Adipose tissue (tissue), 3 donors: ENCODE results near the gene IL1RAPL1. TPM values are rescaled to one million over a fixed set of nuclear protein-coding genes. Genes with fewer than 3 reads are reported as not detected.

ENCODE experiments used
- H3K27ac ChIP-seq: one replicate; pipeline ENCODE4 v1.5.1; 2013; ENCODE audit warnings: low read depth, low read length
- WGBS, 3 donors: extraction: QIAGEN DNeasy Blood & Tissue Kit; methylation state at CpG; one replicate each; pipeline ENCODE4 v1.1.7; 2013; 5-methylcytosine and 5-hydroxymethylcytosine counted together
- polyA plus RNA-seq, 3 donors: library from polyadenylated mRNA; stranded (reverse); fragments of 200-250 nt; gene quantifications; one replicate each; pipeline ENCODE4 v1.2.3, GENCODE V29; 2013
- donor health status: healthy with polysubstance abuse.
- donor health status: Bipolar disorder and iron deficiency.
- donor health status: healthy.

The IL1RAPL1 gene
- polyA plus RNA-seq, 3 donors, result not detected

DNA sequence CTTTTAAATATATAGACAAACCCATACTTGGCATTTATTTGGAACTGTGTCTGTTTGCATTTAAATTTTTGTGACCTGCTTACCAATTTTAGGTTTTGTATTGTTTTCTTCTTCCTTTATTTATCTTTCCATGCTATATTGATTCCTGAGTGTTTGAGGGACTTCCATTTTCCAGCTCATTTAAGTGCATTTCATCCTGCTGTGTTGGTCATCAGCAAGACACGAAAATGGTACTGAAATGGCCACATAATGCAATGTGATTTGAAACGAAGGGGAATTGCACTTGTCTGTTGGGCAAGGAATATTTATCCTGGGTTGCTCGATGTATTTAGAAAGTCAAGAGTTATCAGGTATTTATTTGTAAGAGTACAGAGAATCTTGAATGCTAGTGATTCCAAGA is 1103.8 kb downstream of the IL1RAPL1 start:
- WGBS, 3 donors, result 52 to 85% (median 61%) methylated on average over 3 of the region's 3 CpGs

DNA sequence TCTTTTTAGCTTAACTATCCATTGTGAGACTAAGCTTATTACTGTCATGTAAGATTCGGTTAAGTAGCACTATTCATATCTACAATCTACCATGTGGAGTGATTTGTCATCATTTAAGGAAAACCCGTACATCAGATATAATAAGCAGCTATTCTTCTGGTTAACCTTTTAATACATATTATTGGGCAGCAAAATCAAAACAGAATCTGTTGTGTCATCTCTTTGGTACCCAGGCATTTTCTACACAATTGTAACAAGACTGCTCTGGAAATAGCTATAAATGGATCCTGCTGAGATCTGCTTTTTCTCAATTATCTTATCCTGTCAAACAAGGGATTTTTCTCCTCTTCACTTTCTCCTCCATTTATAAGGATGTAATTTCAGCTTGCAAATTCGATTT is 1106.7 kb downstream of the IL1RAPL1 start:
- H3K27ac ChIP-seq, result no peak overlapping the region
- 58 to 67% (median 63%) methylated on average over 3 of the region's 3 CpGs for WGBS, 3 donors

More for the DNA sequence above, 1103.8 kb downstream of the IL1RAPL1 start:
- no peak overlapping the region for H3K27ac ChIP-seq

DNA sequence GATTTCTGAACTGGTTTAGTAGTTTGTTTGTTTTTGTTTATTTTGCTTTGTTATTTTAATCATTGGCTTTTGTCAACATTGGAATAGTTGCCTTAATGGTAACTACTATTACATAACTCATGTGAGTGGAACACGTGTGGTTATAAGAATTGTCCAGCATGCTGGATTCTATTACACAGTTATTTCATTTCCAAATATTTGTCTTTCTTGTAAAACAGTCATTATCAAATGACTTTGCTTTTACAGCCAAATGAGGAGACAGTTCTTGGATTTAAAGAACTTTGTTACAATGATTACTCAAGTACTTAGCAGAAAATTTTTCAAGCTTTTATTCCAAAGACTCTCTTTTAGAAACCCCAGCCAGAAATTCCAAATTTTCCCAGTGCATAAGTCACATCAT is 1112.0 kb downstream of the IL1RAPL1 start:
- 23 to 60% (median 54%) methylated on average over 1 of the region's 1 CpG for WGBS, 3 donors
- H3K27ac ChIP-seq, result no peak overlapping the region

DNA sequence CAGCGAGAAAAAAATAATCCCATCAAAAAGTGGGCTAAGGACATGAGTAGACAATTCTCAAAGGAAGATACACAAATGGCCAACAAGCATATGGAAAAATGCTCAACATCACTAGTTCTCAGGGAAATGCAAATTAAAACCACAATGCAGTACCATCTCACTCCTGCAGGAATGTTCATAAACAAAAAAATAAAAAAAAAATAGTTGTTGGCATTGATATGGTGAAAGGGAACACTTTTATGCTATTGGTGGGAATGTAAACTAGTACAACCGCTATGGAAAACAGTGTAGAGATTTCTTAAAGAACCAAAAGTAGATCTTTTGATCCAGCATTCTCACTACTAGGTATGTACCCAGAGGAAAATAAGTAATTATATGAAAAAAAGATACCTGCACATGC is 1119.8 kb downstream of the IL1RAPL1 start:
- WGBS, 3 donors, result 85 to 94% (median 92%) methylated on average over 2 of the region's 2 CpGs

DNA sequence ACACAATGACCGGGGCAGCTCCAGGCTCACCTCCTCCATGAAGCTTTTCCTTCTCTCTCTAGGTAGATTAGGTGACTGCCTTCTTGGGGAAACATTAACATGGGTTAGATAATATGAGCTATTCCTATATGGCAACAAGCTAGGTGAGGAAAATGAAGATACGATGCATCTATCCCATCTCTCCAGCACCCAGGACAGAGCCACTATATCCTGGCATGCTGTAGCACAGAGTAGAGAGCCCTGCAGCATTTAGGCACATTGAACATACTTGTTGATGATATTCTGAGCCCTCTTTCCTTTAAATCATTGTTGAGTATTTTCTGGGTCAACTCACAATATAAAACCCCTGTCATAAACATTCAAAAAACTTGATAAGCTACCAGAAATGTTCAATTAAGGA is 1133.9 kb downstream of the IL1RAPL1 start:
- 79 to 86% (median 85%) methylated on average over 2 of the region's 2 CpGs for WGBS, 3 donors
- H3K27ac ChIP-seq, result no peak overlapping the region

More for the DNA sequence above, 1119.8 kb downstream of the IL1RAPL1 start:
- no peak overlapping the region for H3K27ac ChIP-seq

DNA sequence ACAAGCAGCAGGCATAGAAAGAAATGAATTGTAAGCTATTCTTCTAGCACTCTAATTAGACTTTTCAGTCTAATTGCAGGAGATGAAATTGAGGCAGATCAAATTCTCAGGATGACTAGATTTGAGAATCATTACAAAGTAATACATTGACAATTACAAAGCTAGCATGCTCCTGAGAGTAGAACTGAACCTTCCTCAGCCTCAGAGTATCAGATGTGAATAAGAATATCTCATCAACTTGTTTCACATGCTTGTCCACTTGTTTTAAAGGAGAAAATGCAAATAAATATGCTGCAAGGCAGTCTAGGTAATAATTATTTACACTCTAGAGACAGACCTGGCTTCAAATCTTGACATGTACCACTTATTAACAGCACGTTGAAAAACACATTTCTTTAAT is 1137.1 kb downstream of the IL1RAPL1 start:
- WGBS, 3 donors, result 24 to 78% (median 35%) methylated on average over 1 of the region's 1 CpG
- no peak overlapping the region for H3K27ac ChIP-seq

DNA sequence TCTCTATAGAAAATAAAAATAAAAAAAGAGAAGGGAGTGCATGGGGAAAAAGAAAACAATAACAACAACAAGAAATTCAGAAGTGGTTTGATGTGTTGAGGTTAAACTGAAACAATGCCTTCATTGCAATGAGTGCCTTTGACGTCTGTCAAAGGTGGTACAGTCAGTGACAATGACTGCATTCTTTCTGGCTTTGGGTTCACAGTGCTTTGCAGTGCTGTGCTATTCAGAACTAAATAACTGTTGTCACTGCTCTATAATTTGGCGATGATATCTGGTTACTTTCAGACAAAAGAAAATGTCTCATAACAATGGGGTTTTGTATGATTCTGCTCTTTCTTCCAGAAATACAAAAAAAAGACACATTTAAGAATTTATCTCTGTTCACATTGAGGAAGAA is 1139.6 kb downstream of the IL1RAPL1 start:
- no peak overlapping the region for H3K27ac ChIP-seq
- WGBS, 3 donors, result 61 to 90% (median 70%) methylated on average over 2 of the region's 2 CpGs

DNA sequence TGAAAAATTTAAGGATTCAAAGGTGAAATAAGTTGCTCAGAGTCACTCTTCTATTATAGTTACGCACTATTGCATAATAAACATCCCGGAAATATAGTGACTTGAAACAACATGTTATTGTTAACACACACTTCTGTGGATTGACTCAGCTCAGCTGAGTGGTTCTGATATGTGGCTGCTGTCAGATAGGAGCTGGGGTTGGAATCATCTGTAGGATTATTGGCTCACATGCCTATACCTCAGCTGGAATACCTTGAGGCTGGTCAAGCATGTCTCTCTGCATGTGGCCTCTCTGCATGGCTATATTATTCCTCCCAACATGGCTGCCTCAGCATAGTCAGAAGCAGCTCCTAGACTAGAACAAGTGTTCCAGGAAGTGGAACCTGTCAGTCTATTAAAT is 1141.4 kb downstream of the IL1RAPL1 start:
- WGBS, 3 donors, result 72 to 89% (median 80%) methylated on average over 2 of the region's 2 CpGs
- H3K27ac ChIP-seq, result no peak overlapping the region

DNA sequence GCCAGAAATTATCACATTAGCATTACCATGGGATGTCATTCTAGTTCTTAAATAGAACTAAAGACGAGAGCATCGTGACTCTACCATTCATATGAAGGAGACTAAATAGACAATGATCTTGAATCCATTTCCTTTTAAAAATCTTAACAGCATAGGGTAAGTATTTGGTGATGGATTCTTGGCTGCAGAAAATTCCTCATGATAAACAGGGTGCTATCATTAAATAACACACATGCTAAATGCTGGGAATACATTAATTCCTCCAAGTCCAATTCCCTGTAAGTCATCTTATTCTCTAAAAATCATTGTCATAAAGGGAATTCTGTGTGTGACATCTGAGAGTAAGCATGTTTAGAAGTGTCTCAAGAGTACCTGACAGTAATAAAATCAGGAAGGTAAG is 1157.7 kb downstream of the IL1RAPL1 start:
- 81 to 89% (median 87%) methylated on average over 2 of the region's 2 CpGs for WGBS, 3 donors
- no peak overlapping the region for H3K27ac ChIP-seq

DNA sequence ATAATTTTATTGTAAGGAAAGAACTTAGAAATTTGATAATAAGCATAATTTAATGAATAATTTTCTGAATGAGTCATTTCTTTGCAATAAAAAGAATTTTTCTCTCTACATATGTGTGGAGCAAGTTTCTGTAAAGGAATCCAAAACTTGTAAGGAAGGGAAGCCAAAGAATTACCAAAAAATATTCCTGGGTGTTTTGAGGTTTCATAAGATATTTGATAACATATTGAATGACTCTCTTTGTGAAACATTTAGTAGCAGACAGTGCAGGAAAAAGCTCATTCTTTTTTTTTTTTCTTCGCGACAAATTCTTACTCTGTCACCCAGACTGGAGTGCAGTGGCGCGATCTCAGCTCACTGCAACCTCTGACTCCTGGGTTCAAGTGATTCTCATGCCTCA is 1159.1 kb downstream of the IL1RAPL1 start:
- WGBS, 3 donors, result 70 to 94% (median 90%) methylated on average over 4 of the region's 4 CpGs
- H3K27ac ChIP-seq, result no peak overlapping the region

DNA sequence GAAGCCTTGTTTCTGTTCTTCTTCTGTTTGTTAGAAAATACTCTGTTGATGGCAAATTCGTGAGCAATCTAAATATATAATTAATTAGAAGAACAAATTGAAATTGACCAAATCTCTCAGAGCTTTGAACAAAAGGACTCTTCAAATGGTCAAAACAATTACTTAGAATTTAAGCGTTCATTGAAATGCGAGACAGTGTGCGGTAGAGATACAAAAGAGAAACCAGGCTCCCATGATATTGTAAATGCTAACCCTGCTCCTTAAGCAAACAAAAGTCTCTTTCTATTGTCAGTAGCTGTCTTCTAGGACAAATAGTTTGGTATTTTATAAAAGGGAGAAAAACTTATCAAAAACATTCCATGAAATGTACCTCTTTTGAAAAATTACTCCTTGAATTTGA is 1174.8 kb downstream of the IL1RAPL1 start:
- H3K27ac ChIP-seq, result no peak overlapping the region
- 60 to 84% (median 61%) methylated on average over 4 of the region's 4 CpGs for WGBS, 3 donors

DNA sequence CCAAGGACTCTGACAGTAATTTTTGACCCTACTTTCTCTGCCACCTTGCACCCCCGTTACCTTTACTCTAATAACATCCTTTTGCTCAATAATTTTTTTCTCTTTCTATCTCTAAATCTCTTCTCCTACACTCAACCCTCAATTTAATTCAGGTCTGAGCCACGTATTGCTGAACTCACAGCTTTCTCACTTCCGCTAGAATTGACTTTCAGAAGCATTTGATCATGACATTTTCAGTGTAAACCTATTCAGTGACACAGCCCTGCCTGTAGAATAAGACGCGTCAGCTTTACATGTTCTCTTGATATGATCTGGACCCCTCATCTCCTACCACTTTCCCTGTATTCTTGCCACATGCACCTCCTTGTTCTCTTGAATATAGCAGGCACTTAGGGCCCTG is 1188.6 kb downstream of the IL1RAPL1 start:
- WGBS, 3 donors, result 62 to 92% (median 76%) methylated on average over 5 of the region's 5 CpGs
- H3K27ac ChIP-seq, result no peak overlapping the region

DNA sequence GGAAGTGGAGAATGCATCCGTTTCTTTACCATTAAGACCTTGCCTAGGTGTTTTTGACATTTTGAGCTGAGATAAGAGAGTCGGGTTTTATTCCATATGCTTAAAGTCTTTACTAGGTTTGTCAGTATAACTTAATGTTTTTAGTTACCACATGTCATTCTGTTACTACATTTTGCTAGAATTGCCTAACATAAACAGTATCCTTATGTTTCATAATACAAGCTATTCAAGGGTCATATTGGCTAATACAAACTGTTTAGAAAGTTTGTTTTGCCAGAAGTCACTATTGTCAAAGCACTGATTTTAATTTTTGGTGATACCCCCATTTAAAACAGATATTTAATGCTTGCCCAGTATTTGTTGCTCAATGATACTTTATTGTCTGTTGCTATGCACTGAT is 1200.4 kb downstream of the IL1RAPL1 start:
- H3K27ac ChIP-seq, result no peak overlapping the region
- WGBS, 3 donors, result 72 to 87% (median 73%) methylated on average over 2 of the region's 2 CpGs

DNA sequence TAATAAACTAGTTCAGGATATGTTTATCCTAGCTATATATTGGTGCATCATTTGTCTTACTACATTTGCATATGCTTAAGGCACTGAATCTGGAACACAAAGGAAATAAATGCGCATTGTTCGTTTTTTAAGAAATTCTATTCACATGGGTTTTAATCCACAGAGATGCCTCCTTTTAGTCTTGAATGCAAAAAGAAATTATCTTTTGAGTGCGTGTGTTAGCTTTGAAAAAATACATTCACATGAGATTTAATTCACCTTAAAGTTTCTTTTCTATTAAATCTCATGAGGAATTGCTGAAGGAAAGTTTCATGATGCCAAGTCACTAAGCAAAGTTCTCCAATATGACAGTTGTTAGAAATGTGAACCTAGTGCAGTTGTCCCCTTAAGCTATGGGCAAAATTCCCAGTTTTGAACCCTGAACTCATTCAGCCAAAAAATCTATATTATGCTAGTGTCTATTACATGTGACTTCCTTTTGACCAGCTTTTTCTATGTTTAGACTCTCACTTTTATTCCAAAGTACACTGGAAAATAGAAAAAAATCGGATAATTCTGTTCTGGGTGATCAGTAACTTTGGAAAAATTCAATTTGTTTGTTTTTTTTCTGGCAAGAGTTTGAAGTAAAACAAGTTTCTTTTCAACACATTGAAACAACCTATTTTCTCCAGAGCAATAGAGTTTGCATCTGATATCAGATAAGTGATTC is 1201.9 kb downstream of the IL1RAPL1 start:
- H3K27ac ChIP-seq, result no peak overlapping the region
- WGBS, 3 donors, result 63 to 83% (median 71%) methylated on average over 4 of the region's 4 CpGs

DNA sequence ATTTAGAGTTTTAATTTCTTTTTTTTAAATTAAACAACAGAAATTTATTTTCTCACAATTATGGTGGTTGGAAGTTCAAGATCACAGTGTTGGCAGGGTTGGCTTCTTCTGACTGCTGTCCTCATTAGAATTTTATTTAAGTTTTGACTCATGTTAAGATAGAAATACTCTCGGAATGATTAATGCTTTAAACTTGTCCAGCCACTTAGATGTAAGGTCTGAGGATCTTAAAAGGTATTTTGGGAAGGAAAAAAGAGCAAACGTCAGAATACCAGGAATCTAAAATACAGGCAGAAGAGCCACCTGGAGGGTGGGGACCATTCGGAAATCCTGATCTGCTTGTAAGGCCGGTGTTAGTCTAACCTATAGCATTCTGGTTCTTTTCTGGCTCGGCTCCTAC is 1205.1 kb downstream of the IL1RAPL1 start:
- no peak overlapping the region for H3K27ac ChIP-seq
- WGBS, 3 donors, result 69 to 81% (median 69%) methylated on average over 5 of the region's 5 CpGs

DNA sequence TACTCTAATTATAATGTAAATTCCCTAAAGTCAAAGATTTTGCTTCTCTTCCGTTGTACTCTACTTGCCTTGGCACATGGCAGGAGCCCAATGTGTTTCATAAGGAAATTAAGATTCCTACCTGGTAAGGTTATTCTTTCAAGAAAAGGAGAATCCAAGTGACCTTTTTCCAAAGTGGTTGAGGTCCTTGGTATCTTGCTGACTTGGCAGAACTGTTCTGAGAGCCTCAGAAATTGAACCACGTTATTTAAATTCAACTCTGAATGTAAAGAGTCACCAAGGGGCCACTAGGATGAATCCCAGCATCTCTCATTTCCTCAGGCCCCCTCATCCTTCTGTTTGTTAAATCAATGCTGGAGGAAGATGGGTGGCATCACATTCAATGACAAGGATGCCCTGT is 1209.9 kb downstream of the IL1RAPL1 start:
- no peak overlapping the region for H3K27ac ChIP-seq
- WGBS, 3 donors, result 43 to 79% (median 61%) methylated on average over 2 of the region's 2 CpGs

DNA sequence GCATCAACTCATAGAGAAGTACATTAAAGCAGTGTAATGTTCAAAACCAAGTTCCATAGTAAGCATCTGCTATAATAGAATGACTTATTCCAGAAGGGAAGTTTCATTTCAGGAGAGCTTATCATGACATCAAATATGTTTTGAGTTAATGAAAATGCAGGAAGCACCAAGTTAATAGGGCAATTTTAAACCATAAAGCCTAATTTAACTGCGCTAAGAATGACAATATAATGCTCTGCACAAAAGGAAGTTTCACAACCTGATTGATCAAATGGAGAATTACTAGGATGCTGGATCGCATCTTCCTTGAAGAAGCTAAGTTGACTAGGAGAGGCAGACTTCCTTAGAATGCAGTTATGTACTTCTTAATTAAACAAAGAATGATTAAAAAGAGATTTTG is 1211.2 kb downstream of the IL1RAPL1 start:
- 60 to 88% (median 81%) methylated on average over 2 of the region's 2 CpGs for WGBS, 3 donors
- H3K27ac ChIP-seq, result no peak overlapping the region

DNA sequence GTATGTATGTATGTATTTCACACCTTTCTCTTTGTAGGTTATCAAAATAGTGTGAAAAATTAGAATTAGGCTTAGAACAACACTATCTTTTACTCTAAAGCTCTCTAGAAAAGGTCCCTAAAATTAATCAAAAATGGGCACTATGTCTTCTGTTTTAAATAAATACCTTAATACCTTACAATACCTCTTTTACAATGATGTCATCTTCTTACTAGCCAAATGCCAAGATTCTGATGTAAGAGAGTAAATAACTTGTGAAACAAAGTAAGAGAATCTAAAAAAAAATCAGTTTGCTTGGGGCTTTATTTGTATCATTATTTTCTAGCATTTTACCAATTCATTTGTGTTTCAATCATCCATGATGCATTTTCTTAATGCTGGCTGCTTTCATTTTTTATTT is 1225.9 kb downstream of the IL1RAPL1 start:
- no peak overlapping the region for H3K27ac ChIP-seq

DNA sequence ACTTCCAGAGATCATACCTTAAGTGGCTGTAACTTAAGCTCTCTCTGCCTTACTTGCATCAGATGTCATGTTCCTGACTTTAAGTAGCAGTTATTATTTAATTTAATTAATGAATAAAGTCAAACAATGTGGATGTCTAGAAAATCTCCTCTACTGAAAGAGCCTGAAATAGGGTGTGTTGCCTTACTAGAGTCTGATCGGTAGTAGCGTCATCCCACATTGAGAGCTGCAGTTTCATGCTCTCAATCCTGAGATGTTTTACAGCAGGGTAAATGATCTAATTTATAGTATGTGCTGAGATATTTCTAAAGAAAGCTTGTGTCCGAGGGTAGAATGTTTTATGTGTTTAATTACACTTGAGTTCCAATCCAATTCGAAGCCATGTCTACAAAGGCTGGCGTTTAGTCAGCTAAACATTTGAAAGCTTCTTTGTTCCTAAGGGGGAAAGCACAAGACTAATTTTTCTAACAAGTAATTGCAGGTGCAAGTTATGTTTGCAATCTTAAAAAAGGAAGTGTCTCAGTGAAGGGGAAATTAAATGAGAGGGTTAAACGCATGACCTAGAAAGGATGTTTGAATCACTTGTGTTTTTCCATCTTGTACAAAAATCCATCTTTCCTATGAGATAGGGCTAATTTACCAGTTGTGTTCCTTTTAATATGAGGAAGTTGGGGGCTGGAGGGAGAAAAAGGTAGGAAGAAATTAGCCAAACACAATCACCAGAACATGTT is 1237.1 kb downstream of the IL1RAPL1 start:
- WGBS, 3 donors, result 57 to 70% (median 65%) methylated on average over 6 of the region's 6 CpGs
- no peak overlapping the region for H3K27ac ChIP-seq

DNA sequence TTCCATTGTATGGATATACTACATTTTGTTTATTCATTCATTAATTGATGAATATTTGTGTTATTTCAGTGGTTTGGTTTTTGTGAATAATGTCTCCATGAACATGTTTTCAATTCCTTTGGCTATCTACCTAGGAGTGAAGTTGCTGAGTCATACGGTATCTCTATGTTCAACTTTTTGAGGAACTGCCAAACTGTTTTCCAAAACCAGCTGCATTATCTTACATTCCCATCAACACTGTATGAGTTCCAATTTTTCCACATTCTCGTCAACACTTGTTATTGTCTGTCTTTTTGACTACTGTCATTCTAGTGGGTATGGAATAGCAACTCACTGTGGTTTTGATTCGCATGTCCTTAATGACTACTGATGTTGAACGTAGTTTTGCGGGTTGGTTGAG is 1239.5 kb downstream of the IL1RAPL1 start:
- H3K27ac ChIP-seq, result no peak overlapping the region
- WGBS, 3 donors, result 86 to 92% (median 90%) methylated on average over 5 of the region's 5 CpGs
